ENCODE measurements around the gene SLC6A6.

SLC6A6 gene

GRCh38 chr3:14439501-14440167 is 37.2 kb downstream of the SLC6A6 start:
- peak; percentile 78 for DNase-seq

- DNase-seq, result no peak
Measured at GRCh38 chr3:14440168-14440518, 37.7 kb downstream of the SLC6A6 start.

DNA sequence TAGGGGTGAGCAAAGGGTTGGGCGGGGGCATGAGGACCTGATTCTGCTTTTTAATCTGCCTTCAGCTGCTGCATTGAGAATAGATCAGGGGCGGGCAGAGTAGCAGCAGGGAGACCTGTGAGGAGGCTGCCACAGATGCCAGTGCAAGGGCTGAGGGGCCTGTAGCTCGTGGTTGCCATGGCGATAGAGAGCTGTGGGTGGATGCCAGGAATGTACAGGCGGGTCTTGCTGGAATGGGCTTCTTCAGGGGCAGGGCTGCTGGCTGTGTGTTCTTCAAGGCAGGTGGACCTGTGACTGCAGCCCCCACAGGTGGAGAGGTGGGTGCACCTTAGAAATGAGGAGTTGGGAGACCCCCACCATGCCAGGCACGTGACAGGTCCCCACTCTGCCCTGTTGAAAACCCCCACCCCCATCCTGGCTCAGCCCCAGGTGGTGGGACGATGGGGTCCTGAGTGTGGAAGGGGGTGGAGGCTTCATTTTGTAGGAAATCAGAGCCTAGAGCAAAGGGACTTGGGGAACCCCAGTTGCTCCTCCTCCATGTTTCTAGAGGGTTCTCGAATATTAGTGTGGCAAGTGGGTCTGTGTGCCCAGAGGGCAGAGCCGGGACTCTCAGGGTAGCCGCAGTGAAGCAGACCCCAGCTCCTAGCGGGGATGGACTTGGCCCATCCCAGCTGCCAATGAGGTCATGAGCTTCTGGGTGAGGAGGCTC is 38.3 kb downstream of the SLC6A6 start:
- DNase-seq, result no peak

- no peak for DNase-seq
Measured at GRCh38 chr3:14441240-14441919, 39.0 kb downstream of the SLC6A6 start.

GRCh38 chr3:14441920-14442300 is 39.5 kb downstream of the SLC6A6 start:
- no peak for DNase-seq

GRCh38 chr3:14444380-14444779 is 42.0 kb downstream of the SLC6A6 start:
- no peak for DNase-seq

DNA sequence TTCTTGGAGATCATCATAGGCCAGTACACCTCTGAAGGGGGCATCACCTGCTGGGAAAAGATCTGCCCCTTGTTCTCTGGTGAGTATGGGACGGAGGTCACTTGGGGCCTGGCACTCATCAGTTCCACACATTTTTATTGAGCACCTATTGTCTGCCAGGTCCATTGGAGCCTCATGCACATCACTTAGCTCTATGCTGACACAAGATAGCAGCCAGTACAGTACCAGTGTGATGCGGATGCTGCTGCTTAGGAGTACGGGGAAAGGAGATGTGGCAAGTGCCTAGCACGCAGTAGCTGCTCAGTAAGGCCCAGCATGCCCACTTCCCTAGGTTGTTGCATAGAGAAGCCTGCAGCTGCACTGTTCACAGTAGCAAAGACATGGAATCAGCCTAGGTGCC is 43.4 kb downstream of the SLC6A6 start:
- no peak for DNase-seq

- DNase-seq, result no peak
Measured at GRCh38 chr3:14446988-14447570, 44.7 kb downstream of the SLC6A6 start.

- no peak for DNase-seq
Measured at GRCh38 chr3:14448063-14448462, 45.7 kb downstream of the SLC6A6 start.

DNA sequence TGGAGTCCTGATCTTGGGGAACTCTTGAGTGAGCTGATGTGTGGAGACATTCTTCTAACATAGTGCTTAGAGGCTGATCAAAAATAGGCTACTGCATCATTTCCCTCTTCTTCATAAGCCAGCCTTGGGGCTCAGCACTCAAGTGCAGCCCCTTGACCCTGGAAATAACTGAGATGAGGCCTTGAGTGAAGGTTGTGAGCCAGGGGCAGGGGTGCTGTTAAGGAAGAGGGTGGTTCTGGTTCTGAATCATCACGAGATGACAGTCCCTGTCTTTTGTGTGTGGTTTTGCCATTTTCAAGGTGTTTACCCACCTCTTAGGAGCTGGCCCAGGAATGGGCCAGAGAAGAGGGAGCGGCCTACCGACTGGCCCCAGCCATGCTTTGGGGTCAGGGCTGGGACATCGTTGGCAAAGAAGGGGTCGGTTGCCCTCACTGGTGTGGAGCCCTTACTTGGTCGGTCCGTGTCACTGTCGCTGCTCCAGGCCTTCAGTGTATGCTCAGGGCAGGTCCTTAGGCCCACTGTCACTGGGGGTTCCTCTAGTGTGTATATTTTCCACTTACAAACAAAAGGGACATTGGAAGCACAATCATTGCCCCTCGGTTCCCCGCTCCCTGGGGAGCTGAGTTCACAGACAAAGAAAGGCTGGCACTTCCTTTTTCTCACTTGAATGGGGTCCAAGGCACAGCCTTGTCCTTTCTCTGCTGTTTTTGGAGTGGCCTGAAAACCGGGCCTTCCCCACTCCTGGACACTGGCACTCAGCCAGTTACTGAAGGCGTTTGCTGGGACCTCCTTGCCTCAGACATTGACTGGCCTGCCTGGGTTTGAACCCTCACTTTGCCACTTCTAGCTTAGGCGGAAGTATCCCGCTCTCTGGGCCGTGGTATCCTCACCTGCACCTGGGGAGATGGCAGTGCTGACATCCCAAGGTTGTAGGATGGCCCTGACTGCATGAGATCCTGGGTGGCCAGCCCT is 46.6 kb downstream of the SLC6A6 start:
- no peak for DNase-seq

- no peak for DNase-seq
Measured at GRCh38 chr3:14450506-14450905, 48.1 kb downstream of the SLC6A6 start.

DNA sequence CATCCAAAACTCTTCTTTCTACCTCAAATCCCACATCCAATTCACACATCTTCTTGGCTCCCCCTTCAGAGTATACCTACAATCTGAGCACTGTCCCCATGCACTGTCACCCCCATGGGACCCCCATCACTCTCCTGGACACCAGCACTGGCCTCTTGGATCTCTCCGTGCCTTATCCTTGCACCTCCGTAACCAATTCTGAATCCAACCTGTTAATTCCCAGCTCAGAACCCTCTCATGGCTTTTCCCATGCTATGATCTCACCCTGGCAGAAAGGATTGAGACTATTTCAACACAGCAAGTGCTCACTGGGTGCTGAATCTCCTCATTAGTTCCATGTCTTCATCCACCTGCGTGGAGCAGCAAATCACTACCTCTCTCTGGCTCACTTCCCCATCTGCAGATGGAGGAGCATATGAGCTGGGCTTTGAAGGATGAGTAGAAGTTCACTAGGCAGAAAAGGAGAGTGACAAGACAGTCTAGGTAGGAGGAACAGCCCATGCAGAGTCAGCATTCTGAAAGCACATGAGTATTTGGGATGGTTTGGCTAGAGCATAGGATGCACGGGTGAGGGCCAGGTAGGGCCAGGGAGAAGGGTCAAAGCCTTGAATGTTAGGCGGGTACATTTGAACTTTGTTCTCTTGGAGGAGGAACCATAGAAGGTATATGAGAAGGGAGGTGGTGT is 48.7 kb downstream of the SLC6A6 start:
- DNase-seq, result no peak

DNA sequence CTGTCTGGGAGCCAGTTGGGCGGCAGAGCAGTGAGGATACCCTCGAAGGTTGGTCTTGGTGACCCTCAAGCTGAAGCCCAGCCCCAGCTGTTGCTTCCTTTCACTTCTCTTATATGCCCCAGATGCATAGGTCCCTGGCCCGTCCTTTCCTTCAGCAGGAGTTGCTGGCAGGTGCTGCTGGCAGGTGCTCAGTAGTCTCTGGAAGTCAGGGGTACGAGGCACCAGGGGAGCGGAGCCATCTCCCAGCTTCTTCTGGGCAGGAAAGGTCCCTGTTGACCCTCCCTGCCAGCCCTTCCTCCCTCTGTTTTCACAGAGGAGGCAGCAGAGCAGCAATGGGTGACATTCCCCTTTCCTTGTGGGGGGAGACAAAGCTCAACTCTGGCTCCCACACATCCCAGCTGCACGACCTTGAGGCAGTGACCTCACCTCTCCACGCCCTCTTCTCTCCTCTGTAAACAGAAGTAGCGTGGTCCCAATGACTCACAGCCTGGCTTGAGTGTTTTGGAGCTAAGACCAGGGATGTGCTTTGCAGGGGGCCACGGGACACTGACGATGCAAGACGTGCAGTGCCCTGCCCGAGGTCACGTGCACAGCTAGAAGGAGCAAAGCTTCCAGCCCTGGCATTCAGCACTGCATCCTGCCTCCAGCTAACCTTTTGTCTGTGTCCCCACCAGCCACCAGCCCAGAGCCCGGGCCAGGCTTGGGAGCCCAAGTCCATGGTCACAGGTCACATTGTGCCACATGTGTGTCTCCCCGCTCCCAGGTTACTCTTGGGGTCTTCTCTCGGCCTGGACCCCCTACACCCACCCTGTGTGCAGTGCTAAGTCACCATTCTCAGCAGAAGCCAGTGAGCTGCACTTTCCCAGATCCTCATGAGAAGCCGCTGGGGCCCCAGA is 49.7 kb downstream of the SLC6A6 start:
- DNase-seq, result no peak

- DNase-seq, result peak; percentile 64
Measured at GRCh38 chr3:14452740-14453710, 50.6 kb downstream of the SLC6A6 start.

- DNase-seq, result no peak
Measured at GRCh38 chr3:14453876-14454638, 51.7 kb downstream of the SLC6A6 start.

GRCh38 chr3:14454639-14455310 is 52.4 kb downstream of the SLC6A6 start:
- DNase-seq, result no peak

DNA sequence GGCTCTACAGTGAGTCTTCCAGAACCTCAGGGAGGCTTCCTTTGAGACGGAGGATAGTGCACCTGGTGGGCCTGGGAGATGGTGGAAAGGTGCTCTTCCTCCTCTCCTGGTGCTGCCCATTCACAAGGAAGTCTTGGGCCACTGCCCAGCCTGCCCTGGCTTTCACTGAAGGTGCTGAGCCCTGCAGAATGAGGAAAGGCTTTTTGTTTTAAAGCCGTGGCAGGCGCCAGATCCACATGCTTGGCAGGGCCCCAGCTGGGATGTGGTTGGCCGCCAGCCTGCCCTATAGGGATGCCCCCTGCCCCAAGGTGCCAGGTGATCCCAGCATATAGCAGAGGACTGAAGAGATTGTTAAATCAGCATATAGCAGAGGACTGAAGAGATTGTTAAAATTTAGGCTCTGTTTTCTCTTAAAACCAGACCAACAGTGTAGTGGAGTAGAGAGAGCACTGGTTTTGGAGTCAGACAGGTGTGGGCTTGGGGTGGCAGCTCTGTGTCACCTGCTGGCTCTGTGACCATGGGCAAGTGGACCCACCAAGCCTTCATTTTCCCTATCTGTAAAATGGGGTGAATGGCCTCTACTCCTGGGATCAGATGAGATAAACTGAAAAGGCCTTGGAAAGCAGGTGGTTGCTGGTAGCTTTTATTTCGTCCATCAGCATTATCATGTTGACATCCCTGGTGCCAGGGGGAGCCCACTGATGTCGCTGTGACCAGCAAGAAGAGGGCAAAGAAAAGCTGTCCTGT is 53.3 kb downstream of the SLC6A6 start:
- no peak for DNase-seq

DNA sequence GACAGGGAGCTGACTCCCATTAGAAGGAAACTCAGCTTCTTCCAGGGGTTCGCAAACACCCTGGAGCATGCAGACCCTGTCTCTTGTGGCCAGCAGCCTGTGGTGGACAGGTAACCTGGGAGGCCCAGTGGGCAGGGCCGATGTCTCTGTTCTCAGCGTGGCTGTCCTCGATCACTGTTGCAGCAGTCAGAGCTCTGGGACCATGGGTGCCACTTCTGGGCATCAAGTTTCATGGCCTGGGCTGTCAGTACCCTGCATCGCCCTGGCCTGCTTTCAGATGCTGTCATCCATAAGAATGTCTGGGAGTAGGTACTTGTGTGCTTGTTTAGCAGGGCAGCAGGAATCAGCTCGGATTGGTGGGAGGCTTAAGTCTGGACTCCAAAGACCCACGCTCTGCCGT is 54.4 kb downstream of the SLC6A6 start:
- no peak for DNase-seq
